GM19025 (cell line): ENCODE measurements around the gene BLOC1S6.

Experiments used
- ATAC-seq: cut with Tn5 transposase; IDR thresholded peaks from one replicate; pipeline ENCODE4 v1.9.1; 2021; ENCODE audit warnings: mild to moderate bottlenecking, low read depth, moderate library complexity; ENCODE audit not compliant: unreplicated experiment

BLOC1S6 gene

GRCh38 chr15:45587863-45588170, 638 bp downstream of the BLOC1S6 start:
- ATAC-seq: no peak

DNA sequence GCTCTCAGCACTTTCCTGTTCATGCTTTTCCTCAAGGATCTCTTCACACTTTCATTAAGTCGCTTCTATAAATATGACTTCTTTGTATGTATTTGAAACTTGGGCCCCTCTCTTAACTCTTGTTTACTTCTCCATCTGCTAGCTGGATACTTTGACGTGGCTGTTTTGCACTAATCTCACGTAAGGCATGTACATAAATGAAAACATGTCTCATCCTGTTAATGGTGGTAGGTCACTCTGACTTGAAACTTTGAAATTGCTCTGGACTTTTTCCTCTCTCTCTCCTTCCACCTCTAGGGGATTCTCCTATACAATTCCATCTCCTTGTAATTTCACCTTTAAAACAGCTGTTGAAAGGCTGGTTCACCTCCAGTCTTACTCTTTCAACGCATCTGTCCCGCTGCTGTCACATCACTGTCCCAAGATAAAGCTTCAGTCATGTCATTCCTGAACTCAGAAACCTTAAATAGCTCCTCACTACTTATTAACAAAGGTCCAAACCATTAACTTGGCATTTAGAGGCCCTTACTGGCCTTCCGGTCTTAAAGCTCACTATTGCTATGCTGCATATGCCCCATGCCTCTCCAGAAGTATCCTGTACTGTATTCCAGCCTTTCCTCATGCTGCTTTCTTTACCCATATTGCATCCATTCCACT, 1.2 kb downstream of the BLOC1S6 start:
- no peak for ATAC-seq

- no peak for ATAC-seq
These were observed 2.1 kb downstream of the BLOC1S6 start for GRCh38 chr15:45589256-45589655.

GRCh38 chr15:45594319-45594718, 7.1 kb downstream of the BLOC1S6 start:
- no peak for ATAC-seq

GRCh38 chr15:45594835-45595530, 7.8 kb downstream of the BLOC1S6 start:
- no peak for ATAC-seq

GRCh38 chr15:45603881-45604280, 16.7 kb downstream of the BLOC1S6 start:
- no peak for ATAC-seq

GRCh38 chr15:45604326-45604725, 17.1 kb downstream of the BLOC1S6 start:
- ATAC-seq: no peak

- no peak for ATAC-seq
These were observed 19.2 kb downstream of the BLOC1S6 start for GRCh38 chr15:45606413-45606812.

- ATAC-seq: no peak
These were observed 19.7 kb downstream of the BLOC1S6 start for GRCh38 chr15:45606841-45607240.

DNA sequence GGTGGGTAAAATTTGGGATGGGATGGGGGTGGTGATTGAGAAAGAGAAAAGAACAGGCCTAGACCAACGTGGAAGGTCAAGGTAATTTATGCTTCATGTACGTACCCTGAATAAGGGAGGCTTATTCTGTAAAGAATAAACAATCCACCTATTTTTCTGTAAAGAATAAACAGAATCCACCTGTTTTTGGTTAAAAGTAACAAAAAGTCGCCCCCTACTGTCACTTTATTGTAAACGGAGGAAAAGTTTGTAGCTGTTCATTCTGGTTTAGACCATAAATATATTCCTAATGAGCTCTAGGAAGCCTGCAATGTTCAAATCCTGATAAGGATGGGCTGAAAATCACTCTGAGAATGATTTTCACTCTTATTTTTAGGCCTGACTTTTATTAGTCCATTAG, 24.1 kb downstream of the BLOC1S6 start:
- ATAC-seq: no peak

- ATAC-seq: peak; percentile 47
These were observed 25.7 kb downstream of the BLOC1S6 start for GRCh38 chr15:45612790-45613415.

GRCh38 chr15:45616901-45617323, 29.7 kb downstream of the BLOC1S6 start:
- ATAC-seq: no peak

GRCh38 chr15:45618813-45619212, 31.6 kb downstream of the BLOC1S6 start:
- ATAC-seq: no peak

GRCh38 chr15:45628136-45628535, 41.0 kb downstream of the BLOC1S6 start:
- ATAC-seq: no peak

DNA sequence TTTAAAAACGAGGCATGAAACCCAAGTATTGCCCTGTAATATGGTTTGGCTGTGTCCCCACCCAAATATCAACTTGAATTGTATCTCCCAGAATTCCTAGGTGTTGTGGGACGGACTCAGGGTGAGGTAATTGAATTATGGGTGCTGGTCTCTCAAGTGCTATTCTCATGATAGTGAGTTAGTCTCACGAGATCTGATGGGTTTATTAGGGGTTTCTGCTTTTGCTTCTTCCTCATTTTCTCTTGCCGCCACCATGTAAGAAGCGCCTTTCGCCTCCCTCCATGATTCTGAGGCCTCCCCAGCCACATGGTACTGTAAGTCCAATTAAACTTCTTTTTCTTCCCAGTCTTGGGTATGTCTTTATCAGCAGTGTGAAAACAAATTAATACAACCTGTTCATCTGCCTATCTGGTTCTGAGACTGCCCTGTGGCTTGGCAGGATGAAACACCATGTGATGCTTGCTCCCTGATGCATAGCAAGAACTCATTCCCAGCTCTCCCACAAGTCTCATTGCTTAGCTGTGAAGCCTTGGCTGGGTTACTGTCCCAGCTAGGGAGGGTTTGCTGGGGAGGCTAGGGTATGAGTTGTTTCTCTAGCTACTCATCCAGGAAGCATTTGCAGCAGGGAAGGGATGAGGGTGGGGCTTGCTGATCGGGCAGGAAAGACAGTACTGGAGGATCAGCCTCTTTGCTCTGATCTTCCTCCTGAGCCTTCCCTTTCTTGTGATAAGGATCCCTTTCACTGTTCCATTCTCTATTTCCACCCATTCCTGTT, 43.9 kb downstream of the BLOC1S6 start:
- no peak for ATAC-seq

DNA sequence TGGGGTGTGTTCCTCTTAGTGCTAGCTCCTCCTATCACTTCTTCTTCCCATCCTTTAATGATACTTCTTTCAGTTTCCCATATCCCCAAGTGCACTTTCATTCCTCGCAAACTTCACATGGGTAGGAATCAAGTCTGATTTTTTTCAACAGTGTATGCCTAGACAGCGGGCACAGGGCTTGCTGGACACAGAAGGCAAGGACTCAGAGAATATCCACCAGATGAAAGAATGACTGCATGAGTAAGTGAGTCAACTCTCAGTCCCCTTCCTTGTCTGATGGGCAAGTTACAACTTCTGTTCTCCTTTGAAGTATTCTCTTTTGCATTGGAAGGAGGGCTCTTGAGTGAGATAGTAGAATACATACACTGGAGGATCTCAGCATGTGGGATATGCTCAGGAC, 44.6 kb downstream of the BLOC1S6 start:
- no peak for ATAC-seq

DNA sequence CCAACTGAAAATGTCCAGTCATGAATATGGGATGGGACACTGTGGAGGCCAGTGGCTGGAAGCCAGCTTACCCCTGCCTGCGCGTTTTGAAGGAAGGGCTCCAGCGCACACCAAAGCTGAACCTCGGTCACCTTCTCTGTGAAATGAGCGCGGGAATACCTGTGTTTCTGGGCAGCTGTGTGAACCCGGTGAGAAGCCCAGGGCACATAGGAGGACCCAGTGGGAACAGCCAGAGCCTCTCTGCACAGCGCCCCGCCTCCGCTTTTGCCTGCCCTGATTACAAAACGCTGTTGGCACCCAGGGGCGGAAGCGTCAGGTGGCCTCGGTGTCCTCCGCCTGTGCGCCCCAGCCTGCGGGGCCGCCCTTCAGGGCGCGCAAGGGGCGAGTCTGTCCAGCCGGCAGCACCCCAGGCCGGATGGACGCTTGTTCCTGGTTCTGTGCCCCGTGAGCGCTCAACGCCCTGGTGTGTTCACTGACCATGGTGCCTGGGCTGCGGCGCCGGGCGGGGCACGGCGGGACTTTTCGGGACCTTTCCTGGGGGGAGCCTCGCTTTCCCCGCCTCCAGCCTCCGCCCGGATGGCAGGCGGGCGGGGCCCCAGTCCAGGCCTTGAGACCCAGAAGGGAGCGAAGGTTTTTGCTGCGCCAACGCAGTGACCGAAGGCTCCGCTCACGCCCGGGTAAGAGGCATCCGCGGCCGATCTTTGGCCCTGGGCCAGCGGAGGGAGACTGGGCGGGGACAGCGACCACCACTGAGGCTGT, 47.4 kb downstream of the BLOC1S6 start, which contains the start of gene SQOR:
Gene SQOR (plus strand): TSS at position 598 of the 759 bp plus-strand sequence. CDS start 23,895 bp downstream, outside the sequence.
- ATAC-seq: peak; percentile 73

DNA sequence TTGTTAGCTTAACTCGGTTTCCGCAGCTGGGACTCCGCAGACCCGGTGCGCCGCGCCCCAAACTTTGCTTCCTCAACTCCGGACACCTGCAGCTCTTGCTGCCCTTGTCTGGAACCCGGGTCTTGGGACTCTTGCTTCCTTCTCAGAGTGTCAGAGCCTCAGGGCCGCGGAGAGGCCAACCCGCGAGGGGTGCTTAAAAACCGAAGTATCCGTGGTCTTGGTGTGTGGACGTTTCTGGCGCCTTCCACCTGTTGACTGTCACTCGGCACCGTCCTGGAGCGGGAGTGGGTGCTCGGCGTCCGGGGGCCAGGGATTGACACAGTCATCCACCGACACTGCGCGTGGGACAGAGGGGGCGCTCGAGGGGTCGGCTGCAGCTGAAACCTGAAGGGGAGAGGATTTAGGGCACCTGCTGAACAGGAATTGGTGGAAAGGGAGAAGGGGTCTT, 48.0 kb downstream of the BLOC1S6 start:
- ATAC-seq: peak; percentile 34

DNA sequence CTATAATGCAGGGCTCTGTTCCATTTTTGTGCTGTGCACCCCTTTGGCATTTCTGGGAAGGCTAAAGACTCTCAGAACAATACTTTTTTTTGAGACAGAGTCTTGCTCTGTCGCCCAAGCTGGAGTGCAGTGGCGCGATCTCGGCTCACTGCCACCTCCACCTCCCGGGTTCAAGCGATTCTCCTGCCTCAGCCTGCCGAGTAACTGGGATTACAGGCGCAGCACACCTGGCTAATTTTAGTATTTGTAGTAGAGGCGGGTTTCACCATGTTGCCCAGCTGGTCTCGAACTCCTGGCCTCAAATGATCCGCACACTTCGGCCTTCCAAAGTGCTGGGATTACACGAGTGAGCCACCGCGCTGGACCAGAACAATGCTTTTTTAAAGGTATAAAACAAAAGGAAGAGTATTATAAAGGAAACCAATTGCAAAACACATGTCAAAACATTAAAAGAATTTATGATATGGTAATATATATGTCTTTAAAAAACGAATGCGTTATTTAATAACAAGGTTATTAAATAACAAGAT, 48.6 kb downstream of the BLOC1S6 start:
- no peak for ATAC-seq

DNA sequence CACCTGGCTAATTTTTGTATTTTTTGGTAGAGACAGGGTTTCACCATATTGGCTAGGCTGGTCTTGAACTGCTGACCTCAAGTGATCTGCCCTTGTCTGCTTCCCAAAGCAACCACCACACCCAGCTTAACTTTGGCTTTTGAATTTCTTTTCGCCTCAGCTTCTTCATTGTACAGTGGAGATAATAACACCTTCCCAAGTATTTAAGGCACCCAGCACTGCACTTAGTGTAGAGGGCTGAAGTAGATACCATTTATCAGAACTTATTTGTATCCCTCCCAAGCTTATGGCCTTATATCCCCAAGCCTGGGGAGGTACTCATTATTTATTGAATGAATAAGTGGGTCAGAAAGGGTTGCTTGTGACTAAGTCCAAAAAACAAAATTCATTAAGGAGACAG, 50.0 kb downstream of the BLOC1S6 start:
- no peak for ATAC-seq
